Activated naive CD4-positive, alpha-beta T cell treated with Interleukin-2 at 50 U/mL for 16 hours (primary cell): Measurements from ENCODE around the gene TEX2.
"Not testable (repeated sequence)": the region's sequence is repeated elsewhere in the genome, so short reads cannot be mapped to it uniquely, and the experiment has no call there.

Experiments
- DNase-seq: peaks from one replicate; pipeline ENCODE4 v3.0.0-alpha.2; 2020

The TEX2 gene

GRCh38 chr17:64238449-64238848 is 24.6 kb downstream of the TEX2 start:
- peak; percentile 19 for DNase-seq

GRCh38 chr17:64236827-64237403 is 26.1 kb downstream of the TEX2 start:
- DNase-seq = no peak

- no peak for DNase-seq
Observed at GRCh38 chr17:64234961-64235360, 28.1 kb downstream of the TEX2 start.

DNA sequence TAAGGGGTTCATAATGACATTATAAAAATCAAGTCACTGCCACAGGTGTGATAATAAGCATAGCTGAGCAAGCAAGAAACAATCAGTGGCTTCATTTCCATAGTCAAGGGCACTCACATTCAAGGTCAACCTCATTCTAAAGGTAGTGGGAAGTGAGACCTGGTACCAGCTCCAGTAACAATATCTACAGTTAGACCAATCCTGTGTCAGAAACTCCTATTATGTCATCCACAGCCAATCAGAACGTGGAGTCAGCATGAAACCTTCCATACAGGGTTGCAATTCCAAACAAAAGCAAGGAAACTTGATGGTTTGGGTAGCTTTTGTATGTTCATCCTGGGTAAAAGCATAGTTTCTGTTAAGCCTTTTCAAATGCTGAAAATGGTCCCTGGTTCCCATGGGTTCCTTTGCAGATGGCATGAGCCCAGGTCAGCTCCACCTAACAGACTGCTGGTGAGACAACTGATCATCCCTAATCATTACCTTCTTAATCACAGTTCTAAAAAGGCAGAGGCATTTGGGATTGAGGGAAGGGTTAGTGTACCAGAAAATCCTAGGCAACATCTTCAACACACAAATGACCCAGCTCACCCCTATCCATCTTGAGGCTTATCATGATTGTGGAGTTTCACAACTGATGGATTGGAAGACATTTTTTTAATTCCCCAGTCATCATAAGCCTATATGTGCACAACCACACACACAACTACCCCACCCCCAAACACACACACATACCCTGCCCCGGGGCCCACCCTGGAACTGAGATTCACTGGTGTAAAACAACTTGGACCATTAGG is 30.4 kb downstream of the TEX2 start:
- no peak for DNase-seq

- DNase-seq = no peak
Observed at GRCh38 chr17:64231567-64232141, 31.4 kb downstream of the TEX2 start.

DNA sequence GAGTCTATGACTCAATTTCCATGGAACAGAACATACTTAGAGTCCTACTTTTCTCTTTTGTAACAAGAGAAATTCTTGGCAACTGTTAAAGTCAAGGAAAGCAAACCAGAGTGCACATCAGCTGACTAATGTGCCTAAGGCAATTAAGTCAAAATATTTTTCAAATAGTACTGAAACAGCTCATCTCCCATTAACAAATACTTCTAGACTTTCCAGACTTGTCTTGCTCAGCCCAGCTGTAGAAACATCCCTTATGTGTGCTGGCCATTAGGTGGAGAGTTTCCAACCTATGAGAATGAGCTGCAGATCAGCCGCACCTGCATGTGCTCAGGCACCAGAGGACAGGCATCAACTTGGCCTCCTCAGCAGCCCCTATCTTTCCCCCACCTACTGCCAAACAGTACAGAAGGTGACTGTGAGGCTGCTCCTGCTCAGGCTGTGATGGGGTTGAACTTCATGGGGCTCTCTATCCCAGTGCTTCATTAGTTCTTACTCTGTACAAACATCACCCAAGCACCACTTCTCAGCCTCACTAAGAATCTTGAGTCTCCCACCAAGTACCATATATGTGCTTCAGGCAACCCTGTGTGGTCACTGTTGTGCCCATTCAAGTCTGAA is 32.2 kb downstream of the TEX2 start:
- DNase-seq = no peak

DNA sequence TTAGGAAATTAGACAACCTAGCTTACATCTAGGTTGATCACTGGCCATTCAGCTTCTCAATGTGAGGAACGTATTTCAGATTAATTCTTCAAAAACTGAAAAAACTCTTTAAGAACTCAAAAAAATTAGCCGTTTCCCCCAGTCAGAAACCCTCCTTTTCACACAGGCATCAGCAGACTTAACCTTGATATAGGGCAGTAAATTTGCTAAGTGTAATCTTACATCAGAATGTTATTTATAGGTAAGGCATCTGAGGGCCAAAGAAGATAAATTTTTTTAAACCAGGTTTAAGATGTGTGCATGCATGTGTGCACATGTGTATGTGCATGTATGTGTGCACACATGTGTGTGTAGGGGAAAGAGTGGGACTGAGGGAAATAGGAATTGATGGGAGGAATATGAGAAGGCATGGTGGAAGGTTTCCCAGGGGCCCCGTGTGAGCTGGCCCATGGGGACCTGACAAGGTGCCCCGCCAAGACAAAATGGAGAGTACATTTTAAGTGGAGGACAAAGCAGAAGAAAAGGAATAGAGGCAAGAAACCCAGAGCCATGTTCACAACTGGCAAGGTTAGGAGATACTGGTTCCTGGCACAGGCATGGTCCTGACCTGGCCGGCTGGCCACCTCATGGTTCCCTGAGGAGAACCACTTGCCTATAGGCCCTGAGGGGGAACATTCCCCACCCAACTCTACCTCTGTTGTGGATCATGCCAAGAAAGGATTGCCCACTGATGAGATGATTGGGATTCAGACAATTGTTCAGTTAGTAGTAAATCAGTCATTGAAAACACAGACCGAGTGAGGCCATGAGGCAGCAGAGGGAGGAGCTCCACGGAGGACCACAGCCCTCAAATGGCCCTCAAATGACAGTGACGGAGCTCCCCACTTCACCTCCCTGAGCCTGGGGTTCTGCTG is 33.0 kb downstream of the TEX2 start:
- no peak for DNase-seq

- DNase-seq = no peak
Observed at GRCh38 chr17:64226132-64226531, 36.9 kb downstream of the TEX2 start.

GRCh38 chr17:64225410-64225809 is 37.6 kb downstream of the TEX2 start:
- no peak for DNase-seq

DNA sequence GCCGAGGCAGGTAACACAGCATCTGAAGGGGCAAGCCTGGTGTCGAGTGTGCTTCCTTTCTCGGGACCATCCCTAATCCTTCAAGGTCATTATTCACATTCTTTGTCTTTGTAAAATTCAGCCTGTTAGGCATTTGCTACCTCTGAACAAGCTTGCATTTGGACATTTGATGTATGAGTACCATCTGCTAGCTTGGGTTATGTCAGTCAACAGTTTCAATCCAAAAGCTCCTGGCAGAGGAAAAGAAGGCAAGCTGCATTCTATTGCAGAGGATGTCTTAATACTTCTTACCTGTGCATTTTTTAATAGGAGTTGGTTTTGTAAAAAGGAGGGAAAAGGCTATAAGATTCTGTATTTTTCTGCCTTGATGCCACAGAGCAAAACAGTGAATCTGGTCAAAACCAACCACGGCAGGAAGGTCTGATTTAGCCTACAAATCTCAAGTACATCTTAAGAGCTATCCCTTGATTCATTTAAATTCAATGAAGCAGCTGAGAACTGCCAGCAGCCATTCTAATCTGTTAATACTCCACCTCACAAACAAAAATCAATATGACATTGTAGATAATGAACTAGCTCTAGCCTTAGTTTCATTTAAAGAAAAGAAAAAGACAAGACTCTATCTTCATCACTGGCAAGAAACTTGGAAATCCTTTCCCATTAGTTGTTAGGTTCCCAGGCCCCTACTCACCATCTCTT is 39.0 kb downstream of the TEX2 start:
- DNase-seq = no peak

GRCh38 chr17:64223283-64223682 is 39.8 kb downstream of the TEX2 start:
- DNase-seq = no peak

DNA sequence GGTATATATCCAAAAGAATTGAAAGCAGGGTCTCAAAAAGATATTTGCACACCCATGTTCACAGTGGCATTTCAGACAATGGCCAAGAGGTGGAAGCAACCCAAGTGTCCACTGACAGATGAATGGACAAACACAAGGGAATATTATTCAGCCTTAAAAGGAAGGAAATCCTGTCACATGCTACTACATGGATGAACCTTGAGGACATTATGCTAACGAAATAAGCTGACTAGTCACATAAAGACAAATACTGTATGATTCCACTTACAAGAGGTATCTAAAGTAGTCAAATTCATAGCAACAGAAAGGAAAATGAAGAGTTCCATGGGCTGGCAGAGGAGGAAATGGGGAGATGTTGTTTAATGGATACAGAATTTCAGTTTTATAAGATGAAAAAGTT is 41.4 kb downstream of the TEX2 start:
- no peak for DNase-seq

DNA sequence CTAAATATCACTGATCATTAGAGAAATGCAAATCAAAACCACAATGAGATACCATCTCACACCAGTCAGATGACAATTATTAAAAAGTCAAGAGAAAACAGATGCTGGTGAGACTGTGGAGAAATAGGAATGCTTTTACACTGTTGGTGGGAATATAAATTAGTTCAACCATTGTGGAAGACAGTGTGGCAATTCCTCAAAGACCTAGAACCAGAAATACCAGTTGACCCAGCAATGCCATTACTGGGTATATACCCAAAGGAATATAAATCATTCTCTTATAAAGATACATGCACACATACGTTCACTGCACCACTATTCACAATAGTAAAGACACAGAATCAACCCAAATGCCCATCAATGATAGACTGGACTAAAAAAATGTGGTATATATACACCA is 42.5 kb downstream of the TEX2 start:
- not testable (repeated sequence) for DNase-seq

DNA sequence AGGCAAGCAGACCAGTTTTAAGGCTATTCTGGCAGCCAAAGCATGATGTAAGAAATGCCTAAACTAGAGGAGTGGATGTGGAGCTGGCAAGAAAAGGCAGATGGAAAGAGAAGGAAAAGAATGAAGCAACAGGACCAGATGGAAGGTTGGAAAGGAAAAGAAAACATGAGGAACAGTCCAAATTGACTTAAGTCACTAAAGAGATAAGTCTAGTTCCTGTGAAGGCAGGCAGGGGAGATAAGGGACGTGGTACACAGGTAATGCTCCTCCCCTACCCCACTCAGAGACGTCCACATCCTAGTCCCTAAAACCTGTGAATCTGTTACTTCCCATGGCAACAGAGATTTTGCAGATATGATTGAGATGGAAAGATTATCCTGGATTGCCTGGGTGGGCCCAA is 43.5 kb downstream of the TEX2 start:
- no peak for DNase-seq

DNA sequence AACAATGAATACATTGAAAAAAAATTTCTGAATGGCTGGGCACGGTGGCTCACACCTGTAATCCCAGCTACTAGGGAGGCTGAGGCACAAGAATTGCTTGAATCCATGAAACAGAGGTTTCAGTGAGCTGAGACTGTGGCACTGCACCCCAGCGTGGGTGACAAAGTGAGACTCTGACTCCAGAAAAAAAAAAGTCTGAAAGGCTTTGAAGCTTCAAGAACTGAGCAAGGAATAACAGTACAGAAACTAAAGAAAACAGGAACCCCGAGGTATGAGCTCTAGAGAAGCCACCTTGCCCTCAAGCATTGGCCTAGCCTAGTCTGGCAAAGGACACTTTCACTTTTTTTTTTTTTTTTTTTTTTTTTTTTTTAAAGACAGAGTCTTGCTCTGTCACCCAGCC is 45.0 kb downstream of the TEX2 start:
- peak; percentile 23 for DNase-seq

DNA sequence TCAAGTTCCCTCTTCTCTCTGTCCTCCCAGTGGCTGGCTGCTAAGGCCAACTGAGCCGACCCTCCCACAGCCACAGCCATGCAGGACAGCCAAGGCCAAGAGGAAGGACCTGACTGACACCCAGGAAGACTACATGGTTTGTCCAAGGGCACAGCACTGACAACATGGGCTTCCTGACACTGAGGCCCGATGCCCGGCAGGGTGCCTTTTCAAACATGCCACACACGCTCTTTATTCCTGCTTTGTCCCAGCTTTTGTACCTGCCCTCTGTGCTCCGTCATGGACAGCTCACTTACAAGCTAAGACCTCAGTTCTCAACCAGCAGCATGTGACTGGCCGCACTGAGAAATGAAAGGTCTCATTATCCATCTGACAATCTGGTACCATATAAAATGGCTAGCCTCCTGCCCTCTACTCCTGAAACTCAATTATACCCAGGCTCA is 45.8 kb downstream of the TEX2 start:
- DNase-seq = no peak

- DNase-seq = no peak
Observed at GRCh38 chr17:64216338-64217248, 46.5 kb downstream of the TEX2 start.

DNA sequence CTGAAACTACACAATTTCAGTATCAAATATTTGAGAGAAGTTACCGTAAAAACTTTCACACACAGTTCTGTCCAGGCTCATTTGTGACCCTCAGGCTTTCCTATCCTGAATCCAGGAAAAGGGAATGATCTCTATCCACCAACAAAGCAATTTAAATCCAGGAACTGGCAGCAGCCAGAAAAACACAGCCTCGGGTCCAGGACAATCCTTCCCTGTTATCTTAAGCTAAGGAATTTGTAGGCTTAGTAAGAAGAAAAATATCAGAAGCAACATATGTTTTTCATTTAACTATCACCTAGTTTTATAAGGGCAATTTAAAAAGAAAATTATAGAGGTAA is 47.1 kb downstream of the TEX2 start:
- no peak for DNase-seq

GRCh38 chr17:64214950-64215349 is 48.1 kb downstream of the TEX2 start:
- no peak for DNase-seq

DNA sequence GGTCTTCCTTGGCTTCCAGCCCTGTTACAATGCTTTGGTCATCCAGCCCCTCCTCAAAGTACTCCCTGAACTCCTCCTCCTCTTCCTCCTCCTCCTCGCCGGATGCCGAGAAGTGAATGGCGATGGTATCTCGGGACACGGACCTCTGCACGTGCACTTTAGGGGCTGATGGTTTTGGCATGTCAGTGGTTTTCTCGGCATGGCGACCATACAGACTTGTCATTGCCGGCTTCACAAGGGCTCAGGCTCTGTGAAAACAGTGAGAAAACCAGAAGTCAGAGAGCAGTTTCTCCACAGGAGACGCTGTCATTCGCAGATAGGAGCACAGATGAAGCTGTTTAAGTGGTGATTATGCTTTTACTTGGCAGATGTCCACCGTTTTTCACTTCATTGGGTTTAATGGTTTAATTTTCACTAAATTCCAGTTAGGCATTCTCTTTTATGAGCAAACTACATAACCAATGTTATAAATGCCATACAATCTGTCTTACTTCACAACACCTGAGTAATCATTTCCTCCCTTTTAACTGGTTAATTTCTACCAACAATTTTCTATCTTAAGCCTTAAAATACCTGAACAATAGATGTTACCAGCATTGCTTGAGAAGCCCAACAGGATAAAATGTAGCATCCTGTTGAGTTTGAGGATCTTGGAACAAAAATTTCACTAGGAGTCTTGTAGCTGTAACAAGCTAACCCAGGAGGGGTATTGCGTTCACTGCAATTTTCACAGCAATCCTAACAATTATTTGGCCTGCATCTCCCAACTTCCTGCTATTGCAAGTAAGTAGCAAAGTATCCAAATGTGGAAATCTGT is 48.9 kb downstream of the TEX2 start:
- DNase-seq = no peak
